ENCODE measurements around the gene ZP3.
"Not testable (repeated sequence)": the region's sequence is repeated elsewhere in the genome, so short reads cannot be mapped to it uniquely, and the experiment has no call there.

The ZP3 gene

DNA sequence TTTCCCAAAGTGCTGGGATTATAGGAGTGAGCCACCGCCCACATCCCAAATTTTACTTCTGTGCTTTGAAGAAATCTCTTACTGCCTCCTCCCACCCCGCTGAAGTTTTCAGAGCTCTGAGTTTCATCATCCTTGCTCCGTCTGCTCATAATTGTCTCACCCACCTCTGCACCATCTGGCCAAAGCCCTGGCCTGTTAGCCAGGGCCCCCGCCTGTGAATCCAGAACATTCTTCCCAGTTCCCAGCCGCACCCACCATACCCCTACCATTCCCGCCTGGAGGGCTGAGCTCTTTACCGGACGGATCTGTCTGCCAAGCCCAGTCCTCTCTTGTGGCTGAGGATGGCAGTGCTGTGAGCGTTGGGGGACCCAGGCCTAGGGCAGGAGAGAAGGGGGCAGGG, 29.8 kb upstream of the ZP3 start:
- Histone ChIP-seq H3K9me3 (no peaks in the 10 kb centered on the region; the same call in 1 of the 2 replicates), H3K4me1 (peaks cover 8% of the 10 kb centered on the region), H3K27me3 (no peaks in the 10 kb centered on the region), H3K36me3 (no peaks in the 10 kb centered on the region), H3K4me3 (ENCODE audit: low read depth, low read length) (no peak overlapping the region)
- DNase-seq = no peak
- TF ChIP-seq, protein P1, sequence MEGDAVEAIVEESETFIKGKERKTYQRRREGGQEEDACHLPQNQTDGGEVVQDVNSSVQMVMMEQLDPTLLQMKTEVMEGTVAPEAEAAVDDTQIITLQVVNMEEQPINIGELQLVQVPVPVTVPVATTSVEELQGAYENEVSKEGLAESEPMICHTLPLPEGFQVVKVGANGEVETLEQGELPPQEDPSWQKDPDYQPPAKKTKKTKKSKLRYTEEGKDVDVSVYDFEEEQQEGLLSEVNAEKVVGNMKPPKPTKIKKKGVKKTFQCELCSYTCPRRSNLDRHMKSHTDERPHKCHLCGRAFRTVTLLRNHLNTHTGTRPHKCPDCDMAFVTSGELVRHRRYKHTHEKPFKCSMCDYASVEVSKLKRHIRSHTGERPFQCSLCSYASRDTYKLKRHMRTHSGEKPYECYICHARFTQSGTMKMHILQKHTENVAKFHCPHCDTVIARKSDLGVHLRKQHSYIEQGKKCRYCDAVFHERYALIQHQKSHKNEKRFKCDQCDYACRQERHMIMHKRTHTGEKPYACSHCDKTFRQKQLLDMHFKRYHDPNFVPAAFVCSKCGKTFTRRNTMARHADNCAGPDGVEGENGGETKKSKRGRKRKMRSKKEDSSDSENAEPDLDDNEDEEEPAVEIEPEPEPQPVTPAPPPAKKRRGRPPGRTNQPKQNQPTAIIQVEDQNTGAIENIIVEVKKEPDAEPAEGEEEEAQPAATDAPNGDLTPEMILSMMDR (IDR thresholded peaks at IDR 0.05; ENCODE audit: low read depth, low read length) = no peak

DNA sequence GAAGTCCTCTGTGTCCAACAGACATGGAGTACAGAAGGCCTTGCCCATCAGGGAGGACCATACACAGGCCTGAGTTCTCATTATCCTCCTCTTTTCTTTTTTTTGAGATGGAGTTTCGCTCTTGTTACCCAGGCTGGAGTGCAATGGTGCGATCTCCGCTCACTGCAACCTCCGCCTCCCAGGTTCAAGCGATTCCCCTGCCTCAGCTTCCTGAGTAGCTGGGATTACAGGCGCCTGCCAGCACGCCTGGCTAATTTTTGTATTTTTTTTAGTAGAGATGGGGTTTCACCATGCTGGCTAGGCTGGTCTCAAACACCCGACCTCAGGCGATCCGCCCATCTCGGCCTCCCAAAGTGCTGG, 29.2 kb upstream of the ZP3 start:
- DNase-seq; H3K4me1 ChIP-seq; H3K27me3 ChIP-seq; H3K36me3 ChIP-seq; H3K4me3 ChIP-seq (ENCODE audit: low read depth, low read length); H3K9me3 ChIP-seq: not testable (repeated sequence)

DNA sequence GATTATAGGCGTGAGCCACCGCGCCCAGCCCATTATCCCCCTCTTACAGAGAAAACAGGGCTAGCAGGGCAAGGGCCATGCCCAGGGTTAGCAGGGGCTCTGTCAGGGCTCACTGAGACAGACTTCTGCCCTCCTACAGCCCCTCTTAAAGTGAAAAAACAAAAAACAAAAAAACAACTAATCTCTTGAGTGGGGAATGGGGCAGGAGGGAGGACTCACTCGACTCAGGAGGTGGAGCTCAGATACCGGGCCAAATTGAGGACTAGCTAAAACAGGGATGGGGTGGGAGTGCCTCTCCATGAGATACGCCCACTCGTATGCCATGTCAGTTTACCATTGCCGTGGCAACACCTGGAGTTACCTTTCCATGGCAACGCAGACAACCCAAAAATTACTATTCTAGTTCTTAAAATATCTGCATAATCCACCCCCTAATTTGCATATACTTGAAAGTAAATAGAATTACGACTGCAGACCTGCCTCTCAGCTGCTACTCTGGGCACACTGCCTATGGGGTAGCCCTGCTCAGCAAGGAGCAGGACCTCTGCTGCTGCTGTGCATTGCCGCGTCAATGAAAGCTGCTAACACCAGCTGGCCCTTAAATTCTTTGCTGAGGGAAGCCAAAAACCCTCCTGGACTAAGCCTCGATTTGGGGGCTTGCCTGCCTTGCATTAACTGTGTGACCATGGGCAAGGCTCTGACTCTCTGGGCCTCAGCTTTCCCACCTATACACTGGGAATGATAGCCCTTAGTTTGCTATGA, 28.6 kb upstream of the ZP3 start:
- Histone ChIP-seq H3K4me3 (ENCODE audit: low read depth, low read length) (no peak overlapping the region), H3K9me3 (no peaks in the 10 kb centered on the region; the same call in 1 of the 2 replicates), H3K27me3 (no peaks in the 10 kb centered on the region), H3K36me3 (no peaks in the 10 kb centered on the region), H3K4me1 (peaks cover 8% of the 10 kb centered on the region)
- DNase-seq = no peak
- TF ChIP-seq, protein P1 (IDR thresholded peaks at IDR 0.05; ENCODE audit: low read depth, low read length) = no peak

DNA sequence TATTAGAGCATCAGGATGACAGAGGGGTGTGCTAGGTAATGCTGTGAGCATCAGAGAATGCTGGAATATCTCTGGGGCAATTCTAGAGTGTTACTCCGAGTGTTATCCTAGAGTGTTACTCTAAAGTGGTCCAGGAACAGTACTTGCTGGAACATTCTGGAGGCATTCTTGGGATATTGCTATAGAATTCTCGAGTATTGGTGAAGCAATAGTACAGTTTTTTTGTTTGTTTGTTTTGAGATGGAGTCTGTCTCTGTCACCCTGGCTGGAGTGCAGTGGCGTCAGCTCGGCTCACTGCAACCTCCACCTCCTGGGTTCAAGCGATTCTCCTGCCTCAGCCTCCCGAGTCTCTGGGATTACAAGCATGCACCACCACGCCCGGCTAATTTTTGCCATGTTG, 27.9 kb upstream of the ZP3 start:
- no peaks in the 10 kb centered on the region for H3K36me3 ChIP-seq
- no peak for DNase-seq
- no peaks in the 10 kb centered on the region for H3K27me3 ChIP-seq
- H3K4me1 ChIP-seq = peaks cover 8% of the 10 kb centered on the region
- H3K4me3 ChIP-seq (ENCODE audit: low read depth, low read length) = no peak overlapping the region
- no peaks in the 10 kb centered on the region; the same call in 1 of the 2 replicates for H3K9me3 ChIP-seq
- TF ChIP-seq, protein P1 (IDR thresholded peaks at IDR 0.05; ENCODE audit: low read depth, low read length) = no peak

DNA sequence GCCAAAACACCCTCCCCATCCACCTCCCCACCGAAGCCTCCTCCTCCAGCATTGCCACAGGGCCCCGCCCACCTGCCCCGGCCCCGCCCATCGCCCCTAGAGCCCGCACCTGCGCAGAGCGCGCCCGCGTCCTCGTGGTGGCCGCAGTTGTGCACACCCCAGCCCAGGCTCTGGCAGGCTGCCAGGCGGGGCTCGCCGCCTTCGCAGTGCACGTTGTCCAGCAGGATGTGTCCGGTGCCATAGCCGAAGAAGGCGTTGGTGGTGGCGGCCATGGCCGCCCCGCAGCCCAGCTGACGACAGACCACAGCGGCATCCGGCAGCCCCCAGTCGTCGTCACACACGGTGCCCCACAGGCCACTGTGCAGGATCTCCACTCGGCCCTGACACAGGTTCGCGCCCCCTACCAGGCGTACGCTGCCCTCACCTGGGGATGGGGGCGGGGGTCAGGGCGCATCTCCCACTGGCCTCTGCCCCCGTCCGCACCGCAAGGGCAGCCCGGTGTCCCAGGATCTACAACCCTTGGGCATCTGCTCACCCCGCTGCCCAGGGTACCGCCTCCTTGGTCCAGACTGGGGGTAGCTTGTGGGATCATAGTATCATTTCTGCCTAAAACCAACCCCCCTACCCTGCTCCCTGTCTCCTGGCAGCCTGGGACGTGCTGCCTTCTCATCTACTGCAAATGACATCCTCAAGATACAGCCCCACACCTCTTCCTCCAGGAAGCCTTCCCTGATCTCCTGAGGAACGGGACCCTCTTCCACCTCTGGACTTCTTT, 27.2 kb upstream of the ZP3 start:
- Histone ChIP-seq H3K4me3 (ENCODE audit: low read depth, low read length) (peak overlapping the region; percentile 34), H3K36me3 (no peaks in the 10 kb centered on the region), H3K27me3 (no peaks in the 10 kb centered on the region), H3K9me3 (no peaks in the 10 kb centered on the region; the same call in 1 of the 2 replicates), H3K4me1 (peaks cover 8% of the 10 kb centered on the region)
- TF ChIP-seq, protein P1 (IDR thresholded peaks at IDR 0.05; ENCODE audit: low read depth, low read length) = no peak
- peak; percentile 90 for DNase-seq

DNA sequence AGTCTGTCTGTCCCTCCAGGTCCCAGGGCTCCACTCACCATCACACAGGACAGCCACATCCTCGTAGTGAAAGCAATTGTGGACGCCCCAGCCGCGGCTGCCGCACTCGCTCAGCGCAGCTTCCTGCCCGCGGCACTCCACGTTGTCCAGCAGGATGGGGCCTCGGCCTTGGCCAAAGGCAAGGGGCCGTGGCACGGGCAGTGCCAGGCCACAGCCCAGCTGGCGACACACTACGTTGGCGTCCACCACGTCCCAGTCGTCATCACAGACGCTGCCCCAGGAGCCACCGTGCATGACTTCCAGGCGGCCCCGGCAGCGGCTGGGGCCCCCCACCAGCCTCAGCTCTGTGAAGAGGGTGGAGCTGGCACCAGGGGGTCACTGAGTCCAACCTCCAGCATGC, 24.5 kb upstream of the ZP3 start:
- H3K27me3 ChIP-seq = no peaks in the 10 kb centered on the region
- H3K9me3 ChIP-seq = no peaks in the 10 kb centered on the region; the same call in 1 of the 2 replicates
- H3K4me1 ChIP-seq = peaks cover 8% of the 10 kb centered on the region
- no peak for DNase-seq
- H3K36me3 ChIP-seq = no peaks in the 10 kb centered on the region
- no peak overlapping the region for H3K4me3 ChIP-seq (ENCODE audit: low read depth, low read length)
- TF ChIP-seq, protein P1 (IDR thresholded peaks at IDR 0.05; ENCODE audit: low read depth, low read length) = no peak

DNA sequence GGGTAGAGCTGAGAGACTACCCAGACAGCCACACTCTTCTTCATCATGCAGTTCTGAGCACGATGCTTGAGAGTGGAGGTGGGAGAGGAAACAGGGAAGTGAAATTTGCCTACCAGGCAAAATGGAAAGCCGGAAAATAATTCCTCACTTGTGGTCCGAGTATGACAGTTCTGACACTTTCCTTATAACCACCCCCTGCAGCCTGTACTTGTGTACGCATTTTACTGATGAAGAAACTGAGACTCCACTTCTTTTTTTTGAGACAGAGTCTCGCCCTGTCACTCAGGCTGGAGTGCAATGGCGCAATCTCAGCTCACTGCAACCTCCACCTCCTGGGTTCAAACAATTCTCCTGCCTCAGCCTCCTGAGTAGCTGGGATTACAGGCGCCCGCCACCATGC, 21.7 kb upstream of the ZP3 start:
- not testable (repeated sequence) for H3K27me3 ChIP-seq, DNase-seq, H3K4me1 ChIP-seq

More for the DNA sequence above, 21.7 kb upstream of the ZP3 start:
- not testable (repeated sequence) for H3K36me3 ChIP-seq; H3K9me3 ChIP-seq; H3K4me3 ChIP-seq (ENCODE audit: low read depth, low read length)
